GM18499 (cell line): ENCODE measurements around the gene ABLIM1.

Source experiments
- ATAC-seq: cut with Tn5 transposase; IDR thresholded peaks from one replicate; pipeline ENCODE4 v1.9.1; 2021; ENCODE audit warnings: moderate number of reproducible peaks; ENCODE audit not compliant: insufficient read depth, unreplicated experiment

Gene ABLIM1

DNA sequence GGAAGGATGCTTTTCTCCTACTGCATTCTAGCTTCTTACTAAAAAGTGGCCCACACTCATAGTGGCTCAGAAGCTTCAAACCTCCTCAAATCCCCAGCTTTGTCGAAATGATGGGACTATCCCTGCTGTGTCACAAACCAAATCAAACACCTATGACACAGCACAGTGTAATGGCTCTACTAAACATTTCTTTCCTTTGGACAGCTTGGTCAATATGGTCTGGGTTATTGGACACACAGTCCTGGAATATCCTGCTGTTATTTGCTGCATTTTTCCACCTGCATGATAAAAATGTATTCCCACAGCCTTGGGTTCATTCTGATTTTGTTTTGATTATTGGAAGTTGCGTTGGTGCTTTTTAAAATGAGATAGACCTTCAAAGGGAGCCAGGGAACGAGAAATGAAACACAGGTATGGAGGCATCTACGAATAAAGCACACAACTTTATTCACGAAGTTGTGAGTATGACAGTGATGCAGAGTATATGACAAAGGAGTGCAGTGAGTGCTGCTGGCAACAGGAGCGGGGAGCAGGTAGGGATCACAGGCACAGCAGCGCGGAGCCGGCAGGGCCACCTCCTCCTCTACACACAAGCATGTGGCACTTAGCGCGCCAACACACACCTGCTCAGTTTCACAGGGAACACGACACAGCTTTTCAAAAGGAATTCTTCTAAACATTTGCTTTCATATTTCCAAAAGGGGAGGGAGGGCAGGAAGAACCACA, 227.2 kb downstream of the ABLIM1 start:
- ATAC-seq, result no peak

DNA sequence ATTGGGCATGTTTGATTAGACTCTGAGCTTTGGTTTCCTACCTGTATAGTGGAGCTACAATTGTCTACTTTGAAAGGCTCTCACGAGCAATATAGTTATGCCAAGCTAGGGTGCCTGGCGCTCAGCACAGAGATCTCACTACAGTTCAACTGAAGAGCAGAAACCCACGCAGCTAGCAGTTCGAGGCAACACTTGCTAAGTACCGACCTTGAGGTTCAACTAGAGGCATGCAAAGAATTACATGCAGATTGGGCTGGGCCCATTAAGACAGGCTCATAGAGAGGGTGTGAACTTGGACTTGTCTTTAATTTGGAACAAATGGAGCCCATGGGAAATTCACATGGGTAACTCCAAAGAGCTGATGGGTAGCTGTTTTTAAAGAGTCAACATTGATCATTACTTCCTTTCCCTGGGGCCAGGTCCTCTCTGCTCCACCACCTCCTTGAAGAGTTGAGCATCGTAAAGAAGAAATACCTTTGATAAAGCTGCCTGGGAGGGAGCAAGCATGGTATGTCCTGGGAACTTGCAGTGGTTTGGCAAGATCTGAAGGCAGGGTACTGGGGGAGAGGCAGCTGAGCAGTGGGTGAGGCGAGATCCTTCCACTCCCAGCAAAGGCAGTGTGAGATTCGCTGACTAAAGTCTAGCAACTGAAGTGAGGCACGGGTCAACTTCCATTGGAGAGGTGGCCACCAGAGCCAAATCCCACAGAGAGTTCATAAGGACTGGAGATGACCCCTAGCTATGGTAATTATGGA, 228.3 kb downstream of the ABLIM1 start:
- ATAC-seq, result no peak

DNA sequence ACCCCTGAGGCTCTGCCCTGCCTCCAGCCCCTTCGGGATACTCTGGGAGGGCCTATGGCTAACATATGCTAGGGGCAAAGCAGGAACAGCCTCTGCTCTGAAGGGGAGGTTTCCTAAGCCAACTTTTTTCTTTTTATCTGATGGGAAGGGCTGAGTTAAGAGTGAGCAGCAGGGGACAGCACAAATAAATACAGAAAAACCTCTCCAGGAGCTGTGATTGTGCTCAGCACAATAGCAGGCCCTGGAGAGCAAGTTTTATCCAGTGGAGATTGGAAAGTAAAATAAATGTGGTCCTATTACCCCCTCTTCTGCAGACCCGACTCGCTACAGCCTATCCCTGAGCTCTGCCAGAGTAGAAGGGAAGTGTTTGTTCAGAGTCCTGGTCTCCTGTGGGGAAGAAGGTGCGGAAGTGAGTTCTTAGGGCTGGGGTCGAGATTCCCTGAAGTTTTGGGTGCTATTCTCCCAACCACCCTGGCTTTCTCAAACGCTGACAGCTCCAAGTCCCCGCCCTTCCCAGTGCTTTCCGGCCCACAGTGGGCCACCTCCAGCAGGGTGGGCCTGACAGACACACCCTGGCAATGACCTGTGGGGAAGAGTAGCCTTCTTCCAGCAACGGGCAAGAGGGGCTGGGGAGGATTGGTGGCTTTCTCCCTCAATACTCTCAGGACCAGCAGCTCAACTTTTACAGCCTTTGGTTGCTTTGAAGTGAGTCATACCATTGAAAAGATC, 230.8 kb downstream of the ABLIM1 start:
- ATAC-seq, result no peak

DNA sequence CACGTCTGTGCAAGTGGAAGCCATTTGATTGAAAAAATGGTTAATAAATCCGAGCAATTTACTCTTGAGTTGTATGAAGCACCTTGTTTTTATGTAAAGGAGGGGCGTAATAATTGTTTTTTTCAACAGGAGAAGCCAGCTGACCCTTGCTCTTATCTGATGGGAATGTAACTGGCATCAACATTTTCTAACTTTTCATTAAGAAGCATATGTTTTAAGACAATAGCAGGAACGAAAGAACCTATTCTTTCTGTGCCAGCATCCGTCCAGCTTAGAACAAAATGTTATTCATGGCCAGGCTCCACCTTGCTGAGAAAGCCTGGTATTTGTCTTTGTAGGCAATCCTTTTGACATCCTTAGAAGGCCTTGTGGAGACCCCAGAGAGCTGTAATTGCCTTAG, 231.6 kb downstream of the ABLIM1 start:
- no peak for ATAC-seq

DNA sequence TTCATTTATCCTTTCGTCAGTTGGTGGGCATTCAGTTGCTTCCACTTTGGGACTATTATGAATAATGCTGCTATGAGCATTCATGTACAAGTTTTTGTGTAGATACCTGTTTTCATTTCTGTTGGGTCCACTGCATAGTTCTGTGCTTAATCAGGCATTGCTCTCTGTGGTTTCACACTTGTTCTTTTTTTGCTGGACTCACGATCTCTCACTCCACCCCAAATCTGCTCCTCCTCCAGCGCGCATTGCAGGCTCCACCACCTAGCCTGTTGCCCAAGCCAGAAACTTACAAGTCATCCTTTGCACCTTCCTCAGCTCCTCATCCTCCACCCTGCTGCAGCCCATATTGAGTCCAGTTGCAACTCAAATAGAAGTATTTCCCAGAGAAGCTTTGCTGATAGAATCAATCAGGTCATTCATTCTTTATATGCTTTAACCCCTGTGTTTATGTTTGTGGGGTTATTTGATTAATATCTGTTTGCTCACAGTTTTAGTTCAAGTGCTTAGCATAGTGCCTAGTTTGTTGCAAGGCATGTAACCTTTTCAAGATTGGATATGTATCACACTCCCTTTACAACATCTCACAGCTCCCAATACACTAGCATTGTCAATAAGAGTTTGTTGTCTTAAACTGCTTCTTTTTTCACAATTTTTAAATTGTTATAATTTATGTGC, 237.1 kb downstream of the ABLIM1 start:
- no peak for ATAC-seq

DNA sequence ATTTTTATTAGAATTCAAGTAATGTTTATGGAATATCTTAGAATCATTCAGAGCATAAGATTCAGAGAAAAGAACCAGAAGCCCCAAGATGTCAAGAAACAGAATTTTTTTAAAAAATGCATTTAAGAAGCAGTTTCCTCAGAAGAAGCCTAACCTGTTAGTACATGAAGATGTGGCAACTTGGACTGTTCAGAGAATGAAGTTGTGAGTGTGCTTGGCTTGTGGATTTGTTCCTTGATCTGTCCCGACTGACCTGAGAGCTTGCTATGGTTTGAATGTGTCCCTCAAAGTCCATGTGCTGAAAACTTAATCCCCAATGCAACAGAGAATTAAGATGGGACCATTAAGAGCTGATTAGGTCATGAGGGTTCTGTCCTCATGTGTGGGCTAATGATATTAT, 240.0 kb downstream of the ABLIM1 start:
- ATAC-seq, result no peak

DNA sequence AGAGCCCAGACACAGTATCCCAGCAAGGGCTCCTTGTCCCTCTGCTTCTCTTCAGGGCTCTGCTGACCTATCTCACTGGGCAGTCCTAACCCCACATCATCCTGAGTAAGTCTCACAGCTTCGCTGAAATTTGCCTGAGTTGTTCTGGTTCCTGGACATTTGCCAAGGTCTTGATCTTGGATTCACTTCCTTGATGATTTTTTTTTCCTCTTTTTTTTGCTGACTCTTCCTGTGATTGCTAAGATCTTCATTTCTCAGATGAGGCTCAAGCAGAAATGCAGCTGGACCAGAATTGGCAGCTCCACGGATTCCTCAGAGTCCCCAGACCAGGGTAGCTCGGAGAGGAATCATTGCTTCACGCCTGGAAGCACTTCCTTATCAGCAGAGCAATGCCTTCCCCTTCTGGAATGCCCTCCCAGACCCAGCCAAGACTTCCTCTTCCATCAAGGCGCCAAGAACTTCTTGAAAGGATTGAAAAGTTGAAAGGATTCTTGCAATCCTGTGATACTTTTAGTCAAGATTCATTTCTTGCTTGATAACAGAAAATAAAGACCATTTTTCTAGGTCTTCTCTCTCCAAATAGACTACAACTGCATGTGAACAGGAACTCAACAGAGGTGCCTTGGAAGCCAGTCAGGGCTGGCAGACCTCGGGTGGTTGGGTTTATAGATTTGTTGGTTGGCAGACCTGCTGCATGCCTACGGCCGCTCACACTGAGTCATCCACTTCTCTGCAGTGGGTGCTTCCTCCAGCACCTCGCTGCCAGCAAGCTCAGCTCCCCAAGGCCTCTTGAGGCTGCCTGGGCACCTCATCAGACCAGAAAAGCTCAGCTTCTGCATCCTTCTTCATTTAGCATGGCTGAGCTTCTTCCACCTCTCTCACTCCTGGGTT, 244.9 kb downstream of the ABLIM1 start:
- no peak for ATAC-seq

DNA sequence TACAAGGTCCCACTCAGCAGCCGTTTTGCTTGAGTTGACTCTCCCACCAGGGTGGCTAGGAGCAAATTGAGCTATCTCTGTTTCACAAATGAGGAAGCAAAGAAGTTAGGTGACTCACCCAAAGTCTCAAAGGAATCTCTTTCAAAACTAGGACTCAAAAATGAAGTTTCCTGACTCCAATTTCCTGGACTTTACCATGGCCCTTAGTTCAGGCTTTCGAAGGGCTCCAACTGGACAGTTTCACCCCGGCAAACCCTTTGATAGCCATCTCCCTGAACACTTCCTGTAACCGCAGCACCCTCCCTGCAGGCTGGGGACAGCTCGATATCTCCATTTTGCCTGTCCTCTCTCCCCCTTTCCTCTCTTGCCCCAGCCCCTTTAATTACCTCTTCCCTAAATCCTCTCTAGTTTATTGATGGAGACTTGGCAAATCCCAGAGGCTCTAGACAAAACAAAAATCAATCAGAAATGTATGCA, 249.1 kb downstream of the ABLIM1 start:
- no peak for ATAC-seq

DNA sequence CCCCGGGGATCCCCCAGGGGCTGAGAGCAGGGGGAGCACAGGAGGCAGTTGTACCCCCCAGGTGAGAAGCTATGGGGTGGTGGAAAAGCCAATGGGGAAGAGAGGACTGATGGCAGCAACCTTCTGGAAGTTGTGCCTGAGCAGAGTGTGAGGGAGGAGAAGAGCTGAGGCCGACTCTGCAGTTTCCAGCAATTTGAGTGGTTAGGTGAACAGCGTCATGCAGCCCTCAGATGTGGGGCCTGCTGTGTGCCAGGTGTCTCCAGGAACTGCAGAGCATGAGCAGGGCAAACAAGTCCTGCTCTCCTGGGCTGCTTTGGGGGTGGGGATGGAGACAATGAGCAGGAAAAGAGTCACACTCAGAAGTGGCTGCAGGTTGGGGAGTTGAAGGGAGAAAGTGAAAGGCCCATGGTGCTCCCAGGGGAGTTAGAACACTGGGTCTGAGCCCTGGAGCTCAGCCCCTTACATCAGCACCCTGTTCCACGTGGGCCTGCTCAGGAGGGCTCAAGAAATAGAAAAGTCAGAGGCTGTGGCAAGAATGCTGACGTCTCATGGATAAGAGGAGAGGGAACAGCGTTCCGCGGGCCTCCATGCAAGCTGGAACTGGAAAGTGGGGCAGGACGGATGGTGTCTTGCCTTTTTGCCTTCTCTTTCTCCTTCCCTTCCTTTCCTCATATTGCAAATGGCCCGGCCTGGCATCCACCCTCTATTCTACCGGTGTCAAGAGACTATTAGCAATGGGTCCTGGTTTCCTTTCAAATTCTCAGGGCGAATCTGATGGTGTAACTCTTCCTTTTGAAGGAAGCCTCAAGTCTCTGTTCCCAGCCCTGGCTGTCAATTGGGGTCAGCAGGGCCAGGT, 249.7 kb downstream of the ABLIM1 start:
- no peak for ATAC-seq

DNA sequence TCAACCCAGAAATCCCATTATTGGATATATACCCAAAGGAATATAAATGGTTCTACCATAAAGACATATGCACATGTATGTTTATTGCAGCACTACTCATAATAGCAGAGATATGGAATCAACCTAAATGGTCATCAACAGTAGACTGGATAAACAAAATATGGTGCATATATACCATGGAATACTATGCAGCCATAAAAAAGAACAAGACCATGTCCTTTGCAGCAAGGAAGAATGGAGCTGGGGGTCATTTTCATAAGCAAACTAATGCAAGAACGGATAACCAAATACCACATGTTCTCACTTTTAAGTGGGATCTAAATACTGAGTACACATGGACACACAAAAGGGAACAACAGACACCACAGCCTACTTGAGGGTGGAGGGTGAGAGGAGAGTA, 251.6 kb downstream of the ABLIM1 start:
- ATAC-seq, result no peak

DNA sequence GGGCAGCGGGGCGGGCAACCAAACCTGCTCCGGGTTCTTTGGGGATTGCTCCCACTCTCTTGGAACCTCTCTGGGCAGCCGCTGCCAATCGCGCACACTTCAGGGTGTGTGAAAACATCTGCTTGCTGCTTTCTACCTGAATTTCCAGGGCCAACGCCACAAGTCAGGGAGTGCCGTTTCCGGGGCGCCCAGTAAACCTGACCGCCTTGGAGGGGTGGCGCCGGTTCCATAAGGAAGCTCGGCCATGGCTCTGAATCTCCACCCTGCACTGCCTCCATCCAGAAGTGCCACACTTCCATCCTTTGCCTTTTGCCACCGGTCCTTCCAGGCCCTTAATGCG, 253.1 kb downstream of the ABLIM1 start:
- no peak for ATAC-seq

DNA sequence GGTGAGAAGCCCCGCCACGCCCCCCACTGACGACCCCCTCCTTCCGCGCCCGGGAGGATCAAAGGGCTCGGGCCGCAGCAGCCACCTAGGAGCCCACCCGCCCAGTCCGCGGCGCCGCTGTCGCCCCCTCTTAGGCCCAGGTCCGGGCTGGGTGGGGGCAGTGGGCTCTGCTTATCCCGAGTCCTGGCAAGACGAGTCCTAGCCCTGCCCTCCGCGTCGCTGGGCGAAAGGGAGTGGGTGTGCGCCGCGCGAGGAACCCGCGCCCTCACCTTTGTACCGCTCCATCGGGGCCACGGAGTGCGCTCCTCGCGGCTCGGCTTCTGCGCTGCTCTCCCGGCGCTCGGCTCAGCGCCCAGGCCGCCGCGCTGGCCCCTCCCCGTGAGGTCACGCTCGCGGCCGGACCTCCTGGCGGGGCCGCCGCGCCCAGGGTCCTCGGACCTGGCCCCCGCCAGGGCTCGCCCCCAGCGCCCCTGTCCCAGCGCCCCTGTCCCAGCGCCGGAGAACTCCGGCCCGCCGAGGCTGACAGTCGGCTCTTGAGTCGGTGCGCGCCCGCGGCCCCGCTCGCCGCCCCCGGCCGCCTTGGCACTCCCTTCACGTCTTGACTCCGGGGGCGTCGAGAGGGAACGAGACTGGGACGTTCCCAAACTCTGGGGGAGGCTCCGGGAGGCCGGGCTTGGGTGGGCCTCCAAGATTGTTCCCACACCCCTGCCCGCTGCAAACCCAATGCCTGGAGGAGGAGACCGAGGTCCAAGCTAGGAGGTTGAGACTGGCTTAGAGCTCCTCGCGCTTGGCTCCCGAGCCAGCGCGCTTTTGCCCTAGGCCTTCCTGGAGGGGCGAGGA, 253.7 kb downstream of the ABLIM1 start, which contains the start of gene AFAP1L2:
TSS of gene AFAP1L2 (minus strand) at position 332 of the 840 bp plus-strand sequence. CDS start at position 285, 47 bp downstream.
- ATAC-seq, result no peak

DNA sequence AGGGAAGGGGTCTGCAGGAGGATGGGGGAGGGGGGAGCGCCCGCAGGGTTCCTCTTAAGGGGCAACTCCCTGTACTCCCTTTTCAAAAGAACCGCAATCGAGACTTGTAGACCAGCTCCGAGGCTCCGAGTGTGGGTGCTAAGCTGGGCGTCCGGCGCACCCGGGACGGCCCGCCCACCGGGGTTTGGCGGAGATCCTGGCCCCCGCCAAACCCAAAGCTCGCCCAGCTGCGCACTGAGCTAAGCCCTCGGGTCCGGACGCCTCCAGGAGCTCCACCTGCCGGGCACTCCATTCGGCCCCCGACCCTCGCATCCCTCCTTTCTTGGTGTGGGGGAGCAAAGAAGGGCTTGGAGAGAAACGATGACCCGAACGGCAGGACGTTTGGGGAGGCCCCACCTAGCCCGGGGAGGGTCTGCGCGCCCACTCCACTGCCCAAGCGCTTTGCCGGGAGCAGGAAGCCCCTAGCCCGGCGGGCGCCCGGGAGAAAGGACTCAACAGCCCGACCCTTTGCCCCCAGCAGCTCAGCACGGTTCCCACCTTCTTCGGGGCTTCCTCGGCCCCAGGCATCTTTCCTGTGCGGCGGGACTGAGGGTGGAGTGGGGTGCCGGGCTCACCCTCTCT, 254.4 kb downstream of the ABLIM1 start:
- ATAC-seq, result no peak

DNA sequence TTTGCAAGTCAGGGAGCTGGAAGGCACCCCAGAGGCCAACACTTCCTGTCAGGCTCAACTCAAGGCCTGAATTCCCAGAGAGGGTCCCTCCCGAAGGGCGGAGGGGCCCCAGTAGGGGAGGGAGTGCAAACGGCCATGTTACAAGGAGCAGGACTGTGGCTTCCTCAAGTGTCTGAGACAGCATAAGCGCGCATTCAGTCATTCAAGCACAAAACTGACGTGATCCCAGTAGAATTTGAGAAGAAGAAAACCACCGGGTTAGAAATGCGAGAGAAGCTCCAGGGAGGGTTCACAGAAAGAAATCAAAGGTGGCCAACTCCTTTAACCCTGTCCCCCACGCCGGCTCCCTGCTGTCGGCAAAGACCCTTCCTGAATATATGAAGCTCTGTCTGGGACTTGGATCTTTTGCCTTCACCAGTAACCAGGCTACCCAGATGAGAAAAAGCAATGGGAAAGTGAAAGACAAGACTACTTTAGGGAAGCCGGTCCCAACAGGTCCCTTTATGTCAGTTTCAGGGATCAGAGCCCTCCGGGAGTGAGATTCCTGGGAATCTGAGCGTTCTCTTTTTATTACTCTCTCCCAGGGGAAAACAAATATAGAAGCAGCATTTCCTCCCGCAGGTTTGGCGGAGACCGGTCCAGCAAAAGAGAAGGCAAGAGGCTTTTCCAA, 255.1 kb downstream of the ABLIM1 start:
- no peak for ATAC-seq

DNA sequence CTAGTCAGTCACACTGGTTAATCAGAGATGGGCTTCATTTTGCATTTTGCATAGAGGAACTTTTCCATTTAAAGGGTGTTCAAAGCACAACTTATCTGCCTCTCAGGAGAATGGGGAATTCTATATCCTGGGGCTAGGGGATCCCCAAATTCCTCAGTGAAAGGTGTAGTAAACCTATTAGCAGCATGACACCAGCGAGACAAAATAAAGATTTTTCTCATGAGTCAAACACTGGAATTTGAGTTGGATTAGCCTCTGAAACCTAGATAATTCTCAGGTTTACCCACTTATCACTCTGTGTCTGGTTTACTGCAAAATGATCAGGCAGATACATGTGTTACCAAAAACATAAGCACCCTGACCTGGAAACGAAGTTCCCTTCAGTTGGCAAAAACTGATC, 255.8 kb downstream of the ABLIM1 start:
- no peak for ATAC-seq

DNA sequence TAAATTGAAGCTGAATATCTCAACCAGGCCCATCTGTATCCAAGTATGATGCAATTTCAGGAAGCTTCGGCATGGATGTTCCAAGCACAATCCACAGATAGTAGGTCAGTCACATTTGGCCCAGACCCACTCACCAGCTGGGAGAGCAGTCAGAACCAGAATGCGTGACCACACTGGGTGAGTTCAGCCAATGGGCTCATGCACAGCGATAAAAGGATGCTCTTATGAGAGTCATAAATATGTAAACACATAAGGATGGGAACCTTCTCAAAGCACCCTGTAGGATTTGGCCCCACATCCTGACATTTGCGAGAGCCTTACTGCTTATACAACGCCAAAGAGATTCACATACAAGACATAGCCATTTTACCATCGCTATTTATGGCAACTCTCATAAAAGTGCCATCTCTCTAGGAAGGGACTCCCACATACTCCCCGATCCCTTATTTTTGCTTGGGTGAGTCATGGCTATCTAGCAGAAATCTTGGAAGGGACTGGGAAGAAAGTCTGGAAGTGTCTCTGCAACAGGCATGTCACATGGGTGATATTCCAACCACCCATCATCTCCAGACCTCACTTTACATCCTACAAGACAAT, 256.8 kb downstream of the ABLIM1 start:
- no peak for ATAC-seq
